HG03045 (cell line): ENCODE data around the gene NUP155.
"Not testable (repeated sequence)": the region's sequence is repeated elsewhere in the genome, so short reads cannot be mapped to it uniquely, and the experiment has no call there.

Source experiments
- ATAC-seq: cut with Tn5 transposase; IDR thresholded peaks from one replicate; pipeline ENCODE4 v1.9.1; 2021; ENCODE audit warnings: mild to moderate bottlenecking, moderate library complexity; ENCODE audit not compliant: unreplicated experiment

Gene NUP155

DNA sequence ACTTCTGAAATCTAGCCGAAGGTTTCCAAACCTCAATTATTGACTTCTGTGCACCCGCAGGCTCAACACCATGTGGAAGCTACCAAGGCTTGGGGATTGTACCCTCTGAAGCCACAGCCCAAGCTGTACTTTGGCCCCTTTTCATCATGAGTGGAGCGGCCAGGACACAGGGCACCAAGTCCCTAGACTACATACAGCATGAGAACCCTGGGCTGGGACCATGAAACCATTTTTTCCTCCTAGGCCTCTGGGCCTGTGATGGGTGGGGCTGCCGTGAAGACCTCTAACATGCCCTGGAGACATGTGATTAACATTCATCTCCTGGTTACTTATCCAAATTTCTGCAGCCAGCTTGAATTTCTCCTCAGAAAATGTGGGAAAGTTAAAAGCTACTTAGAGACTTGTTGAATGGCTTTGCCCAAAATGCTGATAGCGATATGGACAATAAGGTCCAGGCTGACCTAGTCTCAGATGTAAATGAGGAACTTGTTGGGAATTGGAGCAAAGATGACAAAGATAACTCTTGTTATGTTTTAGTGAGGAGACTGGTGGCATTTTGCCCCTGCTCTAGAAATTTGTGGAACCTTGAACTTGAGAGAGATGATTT, 87.6 kb downstream of the NUP155 start:
- no peak for ATAC-seq

DNA sequence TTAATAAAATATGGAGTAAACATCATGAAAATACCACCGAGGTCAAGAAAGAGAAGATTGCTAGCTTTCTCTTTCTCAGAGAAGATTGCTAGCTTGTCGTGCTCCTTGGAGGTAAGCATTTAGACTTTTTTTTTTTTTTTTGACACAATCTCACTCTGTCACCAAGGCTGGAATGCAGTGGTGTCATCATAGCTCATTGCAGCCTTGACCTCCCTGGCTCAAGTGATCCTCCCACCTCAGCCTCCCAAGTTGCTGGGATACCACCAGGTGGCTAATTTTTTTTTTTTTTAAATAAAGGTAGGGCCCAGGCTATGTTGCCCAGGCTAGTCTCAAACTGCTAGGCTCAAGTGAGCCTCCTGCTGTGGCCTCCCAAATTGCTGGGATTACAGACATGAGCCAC, 95.4 kb downstream of the NUP155 start:
- ATAC-seq = no peak

DNA sequence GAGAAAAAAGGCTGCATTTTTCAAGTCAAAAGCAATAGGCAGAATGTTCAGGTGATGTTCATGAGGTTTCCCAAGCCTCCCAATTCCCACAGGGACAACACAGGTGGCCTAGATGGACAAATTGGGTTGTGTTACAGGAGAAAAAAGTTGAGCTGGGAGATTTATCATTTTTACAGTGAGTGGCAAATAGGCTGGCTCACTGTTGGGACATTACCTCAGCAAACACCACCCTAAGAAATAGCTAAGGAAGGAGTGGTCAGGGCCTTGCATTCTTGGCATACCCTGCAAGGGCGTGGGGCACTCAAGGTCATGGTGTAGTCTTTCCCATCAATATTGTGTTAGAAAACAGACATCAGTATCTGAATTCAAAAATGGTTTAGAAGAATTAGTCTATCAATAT, 98.4 kb downstream of the NUP155 start:
- ATAC-seq = no peak

DNA sequence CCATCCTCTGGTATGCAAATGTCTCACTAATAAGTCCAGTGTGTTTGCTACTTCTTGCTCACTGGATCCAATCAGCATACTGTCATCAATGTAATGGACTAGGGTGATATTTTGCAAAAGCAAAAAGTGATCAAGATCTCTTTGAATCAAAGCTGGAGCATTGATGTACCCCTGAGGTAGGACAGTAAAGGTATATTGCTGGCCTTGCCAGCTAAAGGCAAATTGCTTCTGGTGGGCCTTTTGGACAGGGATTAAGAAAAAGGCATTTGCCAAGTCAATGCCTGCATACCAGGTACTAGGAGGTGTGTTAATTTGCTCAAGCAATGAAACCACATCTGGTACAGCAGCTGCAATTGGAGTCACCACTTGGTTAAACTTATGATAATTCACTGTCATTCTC, 102.8 kb downstream of the NUP155 start:
- ATAC-seq = not testable (repeated sequence)

DNA sequence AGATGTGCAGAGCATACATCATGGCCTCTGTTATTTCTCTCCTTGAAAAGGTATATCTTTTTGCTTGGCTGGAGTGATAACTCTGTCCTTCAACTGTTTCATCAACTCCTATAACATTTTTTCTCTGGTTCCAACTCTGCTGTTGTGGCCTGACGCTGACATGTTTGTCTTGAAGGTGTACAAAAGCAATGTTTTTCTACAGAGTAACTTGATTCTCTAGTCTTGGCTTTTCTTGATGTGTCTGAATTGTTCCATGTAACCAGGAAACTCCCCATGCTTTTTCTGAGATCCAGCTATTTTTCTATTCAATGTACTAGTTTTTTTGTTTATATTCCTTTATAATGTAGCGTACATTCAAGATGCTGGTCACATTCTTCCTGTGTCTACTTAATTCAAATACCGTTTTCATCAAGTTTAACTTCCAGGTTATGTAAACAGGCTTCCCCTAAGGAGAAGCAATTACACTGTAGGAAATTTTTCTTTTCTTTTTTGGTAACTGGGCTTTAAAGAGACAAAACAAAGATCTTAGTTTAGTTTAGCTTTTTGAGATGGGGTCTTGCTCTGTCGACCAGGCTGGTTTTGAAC, 115.0 kb downstream of the NUP155 start:
- ATAC-seq = no peak

DNA sequence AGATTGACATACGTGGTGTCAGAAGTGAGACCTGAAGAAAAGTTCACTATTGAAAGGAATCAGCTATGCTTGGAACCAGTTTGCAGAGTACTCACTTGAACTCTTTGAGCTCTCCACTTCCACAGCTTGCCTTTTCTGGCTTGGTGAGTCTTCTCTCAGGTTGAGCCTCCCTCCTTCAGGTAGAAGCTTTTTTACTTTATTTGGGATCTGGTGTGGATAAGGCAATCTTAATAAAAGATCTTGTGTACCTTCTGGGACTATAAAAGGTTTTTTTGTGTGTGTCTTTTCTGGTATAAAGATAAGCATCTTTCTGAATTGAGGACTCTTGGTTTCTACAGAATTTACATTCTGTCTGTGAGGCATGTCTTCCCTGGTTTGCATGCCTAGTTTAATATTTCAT, 116.3 kb downstream of the NUP155 start:
- no peak for ATAC-seq

DNA sequence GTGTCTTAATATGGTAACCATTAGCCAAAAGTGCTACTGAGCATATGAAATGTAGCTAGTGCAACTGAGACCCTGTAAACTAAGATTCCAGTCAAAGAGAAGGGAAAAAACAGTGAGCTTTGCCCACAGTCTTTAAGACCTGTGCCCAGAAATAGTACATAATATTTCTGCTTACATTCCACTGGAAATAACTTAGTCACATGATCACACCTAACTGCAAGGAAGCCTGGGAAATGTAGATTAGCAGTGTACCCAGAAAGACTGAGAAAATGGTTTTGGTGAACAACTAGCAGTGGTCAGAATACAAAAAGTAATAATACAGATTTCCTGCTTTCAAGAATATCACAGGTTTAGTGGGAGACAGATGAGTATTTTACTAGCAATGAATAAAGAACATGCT, 119.2 kb downstream of the NUP155 start:
- no peak for ATAC-seq

DNA sequence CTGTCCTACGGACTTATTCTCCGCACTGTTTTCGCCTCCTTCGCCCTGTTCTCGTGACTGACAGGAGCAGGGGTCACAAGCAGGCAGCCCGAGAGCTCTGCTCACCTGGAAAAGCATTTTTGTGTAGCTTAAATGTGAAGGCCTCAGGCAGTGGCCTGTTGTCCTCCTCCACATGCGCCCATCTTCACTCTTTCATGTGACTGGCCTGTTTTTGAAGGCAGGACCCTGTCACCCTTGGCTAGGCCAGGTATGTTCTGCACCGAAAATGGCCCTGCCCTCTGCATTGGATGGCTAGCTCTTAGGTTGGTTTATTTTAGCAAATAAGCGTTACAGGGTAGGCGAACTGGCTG, 121.1 kb downstream of the NUP155 start:
- no peak for ATAC-seq

DNA sequence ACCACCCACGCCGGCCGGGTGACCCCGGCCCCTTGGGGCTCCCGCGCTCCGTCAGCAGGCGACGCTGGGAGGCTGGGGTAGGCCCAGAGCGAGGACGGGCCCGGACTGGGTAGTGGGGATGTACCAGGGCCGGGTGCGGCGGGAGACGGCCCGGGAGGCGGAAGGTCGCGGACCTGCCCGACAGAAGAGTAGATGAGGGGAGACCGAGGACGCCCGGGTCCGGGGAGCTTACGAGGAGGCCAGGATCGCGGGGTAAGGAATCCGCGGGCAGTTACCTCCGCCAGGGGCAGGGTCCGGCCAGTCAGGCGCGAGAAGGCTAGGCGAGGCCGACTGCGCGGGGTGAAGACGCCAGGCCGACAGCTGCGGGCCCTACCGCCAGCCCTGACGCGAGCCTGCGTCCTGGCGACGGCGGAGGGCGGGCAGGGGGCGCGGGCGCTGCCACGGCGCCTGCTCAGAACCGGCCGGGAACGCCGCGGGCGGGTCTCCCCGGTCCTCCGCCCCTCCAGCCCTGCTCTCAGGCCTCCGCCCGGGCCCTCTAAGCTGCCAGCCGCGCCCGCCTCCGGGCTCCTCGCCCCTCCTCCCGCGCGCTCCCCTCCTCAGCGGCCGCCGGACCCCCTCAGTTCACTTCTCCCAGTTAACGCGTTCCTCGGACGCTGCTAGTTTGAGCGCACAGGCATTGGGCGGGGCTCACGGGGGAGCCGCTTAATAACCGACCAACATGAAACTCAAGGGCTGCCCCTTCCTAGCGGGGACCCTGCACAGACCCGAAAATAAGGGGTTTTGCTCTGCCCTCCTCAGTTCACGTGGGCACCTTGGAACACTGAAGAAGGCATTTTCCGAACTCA, 121.7 kb downstream of the NUP155 start, which contains the start of gene CPLANE1:
Gene CPLANE1, minus strand, starts transcription at position 407 of the 845 bp plus-strand sequence. CDS start 1,678 bp downstream, outside the sequence.
- peak; percentile 92 for ATAC-seq

DNA sequence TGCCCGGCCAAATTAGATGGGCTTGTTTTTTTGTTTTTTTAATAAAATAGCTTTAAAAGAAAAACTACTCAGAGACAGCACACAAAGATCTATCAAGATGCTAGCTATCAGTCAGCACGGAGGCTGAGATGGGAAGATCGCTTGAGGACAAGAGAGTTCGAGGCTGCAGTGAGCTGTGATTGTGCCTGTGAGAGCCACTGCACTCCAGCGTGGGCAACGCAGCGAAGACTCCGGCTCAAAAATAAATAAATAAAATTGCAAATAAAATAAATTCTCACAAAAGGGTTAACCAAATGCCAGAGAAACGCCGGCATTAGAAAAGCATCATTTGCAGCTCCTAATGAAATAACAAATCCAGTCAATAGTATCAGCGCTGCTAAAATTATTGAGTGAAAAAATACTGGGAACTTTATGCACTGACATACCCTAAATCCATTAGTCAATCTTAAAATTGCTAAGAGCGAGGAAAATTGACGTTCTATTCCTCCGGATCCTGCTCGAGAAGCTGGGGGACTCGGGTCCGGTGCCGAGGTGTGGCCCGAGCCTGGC, 122.4 kb downstream of the NUP155 start:
- no peak for ATAC-seq

DNA sequence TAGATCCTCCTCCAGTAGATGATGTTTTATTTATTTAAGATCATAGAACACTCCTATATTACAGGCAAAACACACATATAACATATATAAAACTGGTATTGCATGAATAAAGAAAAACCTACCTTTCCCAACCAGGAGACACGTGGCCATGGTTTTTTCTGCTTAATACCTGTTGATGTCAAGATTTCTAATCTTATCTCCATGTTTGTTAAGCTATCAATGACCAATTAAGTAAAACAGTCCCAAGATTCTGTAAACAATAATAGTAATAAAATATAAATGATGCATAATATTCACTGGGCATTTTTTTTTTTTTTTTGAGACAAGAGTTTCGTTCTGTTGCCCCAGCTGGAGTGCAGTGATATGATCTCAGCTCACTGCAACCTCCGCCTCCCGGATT, 123.4 kb downstream of the NUP155 start:
- no peak for ATAC-seq

DNA sequence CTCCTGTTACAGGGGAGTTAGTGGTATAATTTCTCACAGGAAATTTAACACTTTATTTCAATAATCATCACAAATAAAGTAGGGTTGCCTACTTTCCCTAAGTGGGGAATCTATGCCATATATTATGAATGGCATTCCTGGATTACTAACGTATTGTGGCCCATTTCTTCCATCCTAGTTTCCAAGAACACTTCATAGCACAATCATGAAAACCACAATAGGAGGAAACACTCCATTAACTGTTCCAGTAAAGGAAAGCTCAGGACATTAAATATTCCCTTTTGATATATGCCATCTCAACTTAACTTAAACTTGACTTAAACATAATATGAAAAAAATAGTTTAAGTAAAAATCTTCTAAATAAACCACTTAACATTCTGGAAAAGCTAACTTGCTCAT, 123.9 kb downstream of the NUP155 start:
- no peak for ATAC-seq
